Activated naive CD4-positive, alpha-beta T cell treated with anti-CD3 and anti-CD28 coated beads, Interleukin-2, amount 50 U/mL, for 72 hours (primary cell): ENCODE data around the gene SETD1A. TPM values are rescaled to one million over a fixed set of nuclear protein-coding genes. Genes with fewer than 3 reads are reported as not detected.
A peak's percentile ranks its signal among the peaks of the same experiment; 100 is the strongest.
"Not testable (repeated sequence)": the region's sequence is repeated elsewhere in the genome, so short reads cannot be mapped to it uniquely, and the experiment has no call there.

Source experiments
- ATAC-seq, 2 donors: fragments of 150-1000 bp; cut with Tn5 transposase; 2 replicates each; pipeline ENCODE4 v1.10.0; 2021; ENCODE audit warnings: mild to moderate bottlenecking in 2 of 2, moderate library complexity in 2 of 2
- DNase-seq, 2 donors: peaks; one replicate each; pipeline ENCODE4 v3.0.0; 2021 to 2022; ENCODE audit warnings: low spot score in 2 of 2
- H3K27ac Mint-ChIP-seq, 2 donors: one replicate each; pipeline ENCODE4 v1.8.0; 2022; ENCODE audit warnings: mild to moderate bottlenecking in 2 of 2, mixed read lengths in 2 of 2
- H3K36me3 Mint-ChIP-seq, 2 donors: one replicate each; pipeline ENCODE4 v1.8.0; 2022; ENCODE audit warnings: mixed read lengths in 2 of 2
- H3K9me3 Mint-ChIP-seq, 2 donors: one replicate each; pipeline ENCODE4 v1.8.0; 2022; ENCODE audit warnings: mixed read lengths in 2 of 2
- total RNA-seq, 2 donors: library from RNA; stranded (reverse); gene quantifications; one replicate each; pipeline ENCODE4 v1.2.3, GENCODE V29; 2022

The SETD1A gene
- total RNA-seq, 2 donors from 2014 or later, result 24.5 to 34.1 TPM

- ATAC-seq (no peak), DNase-seq (no peak)
- Mint-ChIP-seq H3K36me3 (peaks cover 0 to 5% of the 10 kb centered on the region in 2 donors), H3K27ac (peak overlapping the region; percentile 20 to 73), H3K9me3 (no peaks in the 10 kb centered on the region)
These were observed 31.4 kb upstream of the SETD1A start for GRCh38 chr16:30925995-30926811.

GRCh38 chr16:30926937-30927788, 30.4 kb upstream of the SETD1A start:
- Mint-ChIP-seq H3K27ac (peak overlapping the region in 1 of 2 donors; percentile 48), H3K9me3 (no peaks in the 10 kb centered on the region), H3K36me3 (peaks cover 0 to 5% of the 10 kb centered on the region in 2 donors)
- no peak for ATAC-seq
- no peak for DNase-seq

GRCh38 chr16:30927789-30928378, 29.7 kb upstream of the SETD1A start:
- peaks cover 4 to 9% of the 10 kb centered on the region in 2 donors for H3K36me3 Mint-ChIP-seq
- no peak overlapping the region for H3K27ac Mint-ChIP-seq
- no peaks in the 10 kb centered on the region for H3K9me3 Mint-ChIP-seq
- ATAC-seq (peak in 1 of 2 donors; percentile 18), DNase-seq (no peak)

- ATAC-seq, result no peak
- Mint-ChIP-seq H3K36me3 (peaks cover 4 to 5% of the 10 kb centered on the region in 2 donors), H3K9me3 (no peaks in the 10 kb centered on the region)
These were observed 29.2 kb upstream of the SETD1A start for GRCh38 chr16:30928390-30928789.

GRCh38 chr16:30929167-30929566, 28.4 kb upstream of the SETD1A start:
- no peak for DNase-seq
- H3K9me3 Mint-ChIP-seq, result no peaks in the 10 kb centered on the region
- no peak overlapping the region for H3K27ac Mint-ChIP-seq
- H3K36me3 Mint-ChIP-seq, result peaks cover 4 to 5% of the 10 kb centered on the region in 2 donors
- peak in 1 of 2 donors; percentile 47 for ATAC-seq

More at GRCh38 chr16:30928390-30928789, 29.2 kb upstream of the SETD1A start:
- no peak overlapping the region for H3K27ac Mint-ChIP-seq
- DNase-seq, result no peak

GRCh38 chr16:30930160-30930571, 27.4 kb upstream of the SETD1A start:
- peaks cover 4 to 5% of the 10 kb centered on the region in 2 donors for H3K36me3 Mint-ChIP-seq
- H3K9me3 Mint-ChIP-seq, result no peaks in the 10 kb centered on the region
- ATAC-seq (no peak), DNase-seq (no peak)
- H3K27ac Mint-ChIP-seq, result no peak overlapping the region

- DNase-seq, result no peak
- H3K27ac Mint-ChIP-seq, result no peak overlapping the region
- peaks cover 4 to 5% of the 10 kb centered on the region in 2 donors for H3K36me3 Mint-ChIP-seq
- no peak for ATAC-seq
- H3K9me3 Mint-ChIP-seq, result no peaks in the 10 kb centered on the region
These were observed 26.4 kb upstream of the SETD1A start for GRCh38 chr16:30931068-30931650.

GRCh38 chr16:30934827-30935557, 22.6 kb upstream of the SETD1A start:
- peak; percentile 72 to 78 for ATAC-seq

GRCh38 chr16:30937692-30938091, 19.9 kb upstream of the SETD1A start:
- Mint-ChIP-seq H3K27ac (peak overlapping the region; percentile 45 to 57), H3K9me3 (no peaks in the 10 kb centered on the region), H3K36me3 (peaks cover 0 to 4% of the 10 kb centered on the region in 2 donors)
- DNase-seq (no peak), ATAC-seq (no peak)

More at GRCh38 chr16:30934827-30935557, 22.6 kb upstream of the SETD1A start:
- no peaks in the 10 kb centered on the region for H3K9me3 Mint-ChIP-seq
- H3K36me3 Mint-ChIP-seq, result peaks cover 4 to 5% of the 10 kb centered on the region in 2 donors
- DNase-seq, result peak in 1 of 2 donors; percentile 56
- peak overlapping the region; percentile 12 to 78 for H3K27ac Mint-ChIP-seq

- ATAC-seq, H3K9me3 Mint-ChIP-seq, DNase-seq: not testable (repeated sequence)
- H3K36me3 Mint-ChIP-seq, result peaks cover 5 to 16% of the 10 kb centered on the region in 2 donors
- H3K27ac Mint-ChIP-seq, result peak overlapping the region in 1 of 2 donors; percentile 25
These were observed 18.0 kb upstream of the SETD1A start for GRCh38 chr16:30939571-30939970.

- Mint-ChIP-seq H3K36me3 (peaks cover 6 to 21% of the 10 kb centered on the region in 2 donors), H3K27ac (peak overlapping the region in 1 of 2 donors; percentile 77), H3K9me3 (no peaks in the 10 kb centered on the region)
- ATAC-seq (peak; percentile 94 to 96), DNase-seq (peak; percentile 71 to 82)
These were observed 15.7 kb upstream of the SETD1A start for GRCh38 chr16:30941600-30942425.

GRCh38 chr16:30942426-30942806, 15.1 kb upstream of the SETD1A start:
- peaks cover 6 to 21% of the 10 kb centered on the region in 2 donors for H3K36me3 Mint-ChIP-seq
- DNase-seq (no peak), ATAC-seq (peak; percentile 41 to 42)
- no peaks in the 10 kb centered on the region for H3K9me3 Mint-ChIP-seq
- H3K27ac Mint-ChIP-seq, result peak overlapping the region; percentile 44 to 66

GRCh38 chr16:30944352-30944751, 13.2 kb upstream of the SETD1A start:
- ATAC-seq, result no peak
- Mint-ChIP-seq H3K27ac (no peak overlapping the region), H3K36me3 (peaks cover 6 to 21% of the 10 kb centered on the region in 2 donors), H3K9me3 (no peaks in the 10 kb centered on the region)
- DNase-seq, result no peak

GRCh38 chr16:30946671-30947540, 10.6 kb upstream of the SETD1A start:
- H3K36me3 Mint-ChIP-seq, result peaks cover 6 to 29% of the 10 kb centered on the region in 2 donors
- DNase-seq, result no peak
- no peak for ATAC-seq
- no peaks in the 10 kb centered on the region for H3K9me3 Mint-ChIP-seq
- H3K27ac Mint-ChIP-seq, result peak overlapping the region in 1 of 2 donors; percentile 44
